HG03045 (cell line): ENCODE results near the gene TARM1.
"Not testable (repeated sequence)": the region's sequence is repeated elsewhere in the genome, so short reads cannot be mapped to it uniquely, and the experiment has no call there.

ENCODE experiments used
- ATAC-seq: cut with Tn5 transposase; IDR thresholded peaks from one replicate; pipeline ENCODE4 v1.9.1; 2021; ENCODE audit warnings: mild to moderate bottlenecking, moderate library complexity; ENCODE audit not compliant: unreplicated experiment

TARM1 gene

GRCh38 chr19:54100561-54100960, 19.4 kb upstream of the TARM1 start, which contains the start of gene OSCAR:
Gene OSCAR, minus strand, starts transcription at chr19:54100803. Its CDS starts 11 bp downstream, at chr19:54100792.
- no peak for ATAC-seq

DNA sequence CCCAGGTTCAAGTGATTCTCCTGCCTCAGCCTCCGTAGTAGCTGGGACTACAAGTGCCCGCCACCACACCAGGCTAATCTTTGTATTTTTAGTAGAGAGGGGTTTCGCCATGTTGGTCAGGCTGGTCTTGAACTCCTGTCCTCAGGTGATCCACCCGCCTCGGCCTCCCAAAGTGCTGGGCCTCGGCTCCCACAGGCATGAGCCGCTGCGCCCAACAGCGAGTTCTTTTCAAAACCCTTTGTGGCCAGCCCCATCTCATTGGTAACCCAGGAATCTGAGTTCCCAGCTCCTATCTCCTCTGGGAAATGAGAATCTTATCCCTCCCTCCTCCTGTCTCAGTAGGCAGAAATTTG, 18.7 kb upstream of the TARM1 start:
- not testable (repeated sequence) for ATAC-seq

GRCh38 chr19:54099190-54099902, 18.2 kb upstream of the TARM1 start:
- no peak for ATAC-seq

GRCh38 chr19:54096617-54097106, 15.5 kb upstream of the TARM1 start:
- no peak for ATAC-seq

DNA sequence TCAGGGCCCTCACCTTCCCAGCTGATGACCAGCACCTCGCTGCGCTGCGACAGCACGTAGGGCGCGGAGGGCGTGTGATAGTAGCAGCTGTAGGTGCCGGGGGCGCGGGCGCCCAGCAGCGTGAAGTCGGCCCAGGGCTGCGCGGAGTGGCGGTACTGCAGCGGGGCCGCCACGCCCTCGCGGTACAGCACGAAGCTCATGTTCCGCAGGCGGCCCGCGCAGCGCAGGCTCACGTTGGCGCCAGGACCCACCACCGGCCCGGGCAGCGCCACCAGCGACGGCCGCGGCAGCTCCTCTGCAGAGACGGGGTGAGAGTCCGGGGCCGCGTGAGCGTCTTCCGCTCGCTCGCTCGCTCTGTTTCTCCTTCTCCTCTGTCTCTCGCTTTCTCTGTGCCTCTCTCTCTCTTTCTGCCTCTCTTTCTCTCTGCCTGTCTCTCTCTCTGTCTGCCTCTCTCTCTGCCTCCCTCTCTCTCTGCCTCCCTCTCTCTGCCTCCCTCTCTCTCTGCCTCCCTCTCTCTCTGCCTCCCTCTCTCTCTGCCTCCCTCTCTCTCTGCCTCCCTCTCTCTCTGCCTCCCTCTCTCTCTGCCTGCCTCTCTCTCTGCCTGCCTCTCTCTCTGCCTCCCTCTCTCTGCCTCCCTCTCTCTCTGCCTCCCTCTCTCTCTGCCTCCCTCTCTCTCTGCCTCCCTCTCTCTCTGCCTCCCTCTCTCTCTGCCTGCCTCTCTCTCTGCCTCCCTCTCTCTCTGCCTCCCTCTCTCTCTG, 14.9 kb upstream of the TARM1 start:
- ATAC-seq, result not testable (repeated sequence)

- ATAC-seq, result no peak
Measured at GRCh38 chr19:54095136-54095858, 14.1 kb upstream of the TARM1 start.

- no peak for ATAC-seq
Measured at GRCh38 chr19:54094426-54095000, 13.3 kb upstream of the TARM1 start.

- ATAC-seq, result no peak
Measured at GRCh38 chr19:54084410-54084809, 3.2 kb upstream of the TARM1 start.

- ATAC-seq, result no peak
Measured at GRCh38 chr19:54077334-54077733, 3.8 kb downstream of the TARM1 start.

- no peak for ATAC-seq
Measured at GRCh38 chr19:54074851-54075250, 6.3 kb downstream of the TARM1 start.

DNA sequence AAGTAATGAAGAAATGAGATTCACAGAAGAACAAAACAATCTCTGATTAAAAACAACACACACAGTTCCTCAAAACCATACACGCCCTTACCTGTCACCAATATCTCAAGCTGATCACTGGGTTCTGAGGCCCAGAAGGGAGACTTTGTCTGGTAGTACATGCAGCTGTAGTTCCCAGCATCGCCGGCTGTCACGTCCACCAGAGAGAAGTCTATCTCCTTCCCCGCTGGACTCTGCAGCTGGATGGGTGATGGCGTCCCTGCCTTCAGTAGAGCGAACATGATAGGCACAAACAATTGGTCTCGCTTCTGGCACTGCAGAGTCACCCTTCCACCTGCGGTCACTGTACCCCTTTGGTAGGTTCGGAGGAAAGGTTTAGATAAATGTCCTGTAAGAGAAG, 7.3 kb downstream of the TARM1 start:
- ATAC-seq, result no peak

GRCh38 chr19:54069470-54069869, 11.7 kb downstream of the TARM1 start:
- ATAC-seq, result no peak

DNA sequence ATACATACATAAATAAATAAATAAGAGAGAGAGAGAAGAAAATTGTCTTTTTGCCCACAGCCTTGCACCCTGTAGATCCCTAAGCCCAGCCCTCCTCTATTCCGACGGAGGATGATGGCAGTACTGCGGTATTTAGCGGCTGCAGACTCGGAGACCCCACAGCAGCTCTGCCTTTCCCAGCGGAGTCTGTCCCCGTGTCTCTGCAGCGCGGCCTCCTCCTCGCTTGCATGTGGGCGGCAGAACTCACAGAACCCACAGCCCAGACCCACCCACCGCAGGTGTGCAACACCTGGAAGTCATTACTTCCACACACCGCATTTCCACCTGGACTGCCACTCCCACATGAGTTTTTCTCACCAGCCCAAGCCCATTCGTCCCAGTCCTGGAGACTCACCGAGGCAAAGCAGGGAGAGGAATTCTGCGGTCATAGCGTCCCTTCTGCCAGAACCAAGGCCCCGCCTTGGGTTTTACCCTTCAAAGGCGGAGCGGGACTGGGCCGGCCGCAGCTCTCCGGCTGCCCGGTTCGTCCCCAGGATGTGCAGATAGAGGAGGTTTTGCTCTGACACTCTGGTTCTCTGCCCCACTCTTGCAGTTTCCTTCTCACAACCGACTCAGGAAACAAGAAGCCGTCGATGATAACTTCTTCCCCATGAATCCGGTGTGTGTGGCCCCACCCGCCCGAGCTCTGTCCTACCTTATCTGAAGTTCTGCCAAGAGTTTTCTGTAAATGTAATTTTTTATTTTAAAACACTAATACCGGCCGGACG, 17.6 kb downstream of the TARM1 start, which contains the start of gene VSTM1:
Gene VSTM1, minus strand, starts transcription at position 548 of the 767 bp plus-strand sequence. Its CDS starts 120 bp downstream, at position 428.
- no peak for ATAC-seq

GRCh38 chr19:54062643-54063042, 18.5 kb downstream of the TARM1 start:
- no peak for ATAC-seq

- ATAC-seq, result no peak
Measured at GRCh38 chr19:54047616-54048015, 33.5 kb downstream of the TARM1 start.

- ATAC-seq, result no peak
Measured at GRCh38 chr19:54045771-54046170, 35.4 kb downstream of the TARM1 start.

DNA sequence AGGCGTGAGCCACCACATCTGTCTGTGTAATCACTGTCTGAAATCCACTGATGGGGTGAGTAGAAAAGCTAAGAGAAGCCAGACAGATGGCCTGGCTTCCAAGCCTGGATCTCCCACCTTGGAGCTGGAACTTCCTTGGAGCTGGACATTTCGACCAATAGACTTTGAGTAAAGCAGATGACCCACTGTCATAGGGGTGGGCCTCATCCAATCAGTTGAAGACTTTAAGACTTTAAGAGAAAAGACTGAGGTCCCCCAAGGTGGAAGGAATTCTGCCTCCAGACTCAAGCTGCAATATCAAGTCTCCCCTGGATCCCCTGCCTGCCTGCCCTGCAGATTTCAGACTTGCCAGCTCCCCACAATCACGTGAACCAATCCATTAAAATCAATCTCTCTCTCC, 38.2 kb downstream of the TARM1 start:
- no peak for ATAC-seq

GRCh38 chr19:54041969-54042606, 39.1 kb downstream of the TARM1 start:
- ATAC-seq, result no peak

DNA sequence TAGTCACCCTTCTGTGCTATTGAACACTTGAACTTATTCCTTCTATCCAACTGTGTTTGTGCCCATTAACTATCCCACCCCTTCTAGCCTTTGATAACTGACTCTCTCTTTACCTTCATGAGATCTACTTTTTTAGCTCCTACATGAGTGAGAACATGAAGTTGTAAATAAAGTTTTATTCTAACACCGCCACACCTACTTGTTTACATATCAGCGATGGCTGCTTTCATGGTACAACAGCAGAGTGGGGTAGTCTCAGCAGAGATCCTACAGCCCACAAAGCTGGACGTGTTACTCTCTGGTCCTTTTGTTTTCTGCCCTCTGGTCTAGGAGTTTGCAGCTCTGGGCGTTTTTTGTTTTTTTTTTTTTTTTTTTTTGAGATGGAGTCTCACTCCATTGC, 41.2 kb downstream of the TARM1 start:
- no peak for ATAC-seq

DNA sequence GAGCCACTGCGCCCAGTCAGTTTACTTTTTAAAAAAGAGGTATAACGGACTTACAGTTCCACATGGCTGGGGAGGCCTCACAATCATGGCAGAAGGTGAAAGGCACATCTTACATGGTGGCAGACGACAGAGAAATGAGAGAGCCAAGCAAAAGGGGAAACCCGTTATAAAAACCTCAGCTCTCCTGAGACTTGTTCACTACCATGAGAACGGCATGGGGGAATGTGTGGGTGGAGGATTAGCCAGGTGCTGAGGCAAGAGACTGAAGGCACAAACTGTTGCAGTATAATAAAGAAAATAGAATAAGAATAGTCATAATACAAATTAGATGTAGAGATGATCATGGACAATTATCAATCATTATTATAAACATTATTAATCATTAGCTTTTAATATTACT, 44.6 kb downstream of the TARM1 start:
- ATAC-seq, result not testable (repeated sequence)
